Measurements from ENCODE around the gene MEG3. TPM values are rescaled to one million over a fixed set of nuclear protein-coding genes. Genes with fewer than 3 reads are reported as not detected.

Gene MEG3
- total RNA-seq, 1 experiment from 2014 or later, result not detected

GRCh38 chr14:100839681-100840111, 13.8 kb downstream of the MEG3 start:
- H3K9me3 Mint-ChIP-seq (ENCODE audit: low read depth, unreplicated experiment), result no peaks in the 10 kb centered on the region
- intact Hi-C loops (cut with micrococcal nuclease; ENCODE audit: unreplicated experiment), result loop anchor here (10.0 kb wide), 1 partner anchor 175 kb away; no protein-coding TSS in a partner anchor
- DNase-seq, result no peak
- no TSS peak for BruUV-seq (replicated peaks)
- no peaks in the 10 kb centered on the region for H3K4me1 Mint-ChIP-seq (ENCODE audit: low read depth, unreplicated experiment)
- no peaks in the 10 kb centered on the region for H3K36me3 Mint-ChIP-seq (ENCODE audit: insufficient read depth, unreplicated experiment)
- TF ChIP-seq CTCF (IDR thresholded peaks at IDR 0.05; ENCODE audit: unreplicated experiment), result no peak
- CTCF ChIA-PET, result no interaction called here
- H3K27ac Mint-ChIP-seq (ENCODE audit: unreplicated experiment), result no peak overlapping the region
- peaks cover 50% of the 10 kb centered on the region for H3K27me3 Mint-ChIP-seq (ENCODE audit: unreplicated experiment)
- no peak overlapping the region for H3K4me3 Mint-ChIP-seq (ENCODE audit: low read depth, unreplicated experiment)

GRCh38 chr14:100840286-100841065, 14.6 kb downstream of the MEG3 start:
- Mint-ChIP-seq H3K36me3 (ENCODE audit: insufficient read depth, unreplicated experiment) (no peaks in the 10 kb centered on the region), H3K27me3 (ENCODE audit: unreplicated experiment) (peaks cover 42% of the 10 kb centered on the region), H3K27ac (ENCODE audit: unreplicated experiment) (no peak overlapping the region), H3K9me3 (ENCODE audit: low read depth, unreplicated experiment) (no peaks in the 10 kb centered on the region), H3K4me3 (ENCODE audit: low read depth, unreplicated experiment) (no peak overlapping the region), H3K4me1 (ENCODE audit: low read depth, unreplicated experiment) (no peaks in the 10 kb centered on the region)
- intact Hi-C loops (cut with micrococcal nuclease; ENCODE audit: unreplicated experiment), result loop anchor here (10.0 kb wide), 1 partner anchor 176 kb away; no protein-coding TSS in a partner anchor
- no TSS peak for BruUV-seq (replicated peaks)
- no peak for DNase-seq
- TF ChIP-seq CTCF (IDR thresholded peaks at IDR 0.05; ENCODE audit: unreplicated experiment), result no peak
- CTCF ChIA-PET, result no interaction called here

GRCh38 chr14:100841066-100841760, 15.3 kb downstream of the MEG3 start:
- intact Hi-C loops (cut with micrococcal nuclease; ENCODE audit: unreplicated experiment), result loop anchor here (10.0 kb wide), 1 partner anchor 176 kb away; no protein-coding TSS in a partner anchor
- Mint-ChIP-seq H3K27ac (ENCODE audit: unreplicated experiment) (no peak overlapping the region), H3K36me3 (ENCODE audit: insufficient read depth, unreplicated experiment) (no peaks in the 10 kb centered on the region), H3K9me3 (ENCODE audit: low read depth, unreplicated experiment) (no peaks in the 10 kb centered on the region), H3K27me3 (ENCODE audit: unreplicated experiment) (peaks cover 34% of the 10 kb centered on the region), H3K4me3 (ENCODE audit: low read depth, unreplicated experiment) (no peak overlapping the region), H3K4me1 (ENCODE audit: low read depth, unreplicated experiment) (no peaks in the 10 kb centered on the region)
- TF ChIP-seq CTCF (IDR thresholded peaks at IDR 0.05; ENCODE audit: unreplicated experiment), result no peak
- CTCF ChIA-PET, result no interaction called here
- no TSS peak for BruUV-seq (replicated peaks)
- no peak for DNase-seq

GRCh38 chr14:100841761-100842403, 16.0 kb downstream of the MEG3 start:
- DNase-seq, result no peak
- H3K27me3 Mint-ChIP-seq (ENCODE audit: unreplicated experiment), result peaks cover 28% of the 10 kb centered on the region
- intact Hi-C loops (cut with micrococcal nuclease; ENCODE audit: unreplicated experiment), result loop anchor here (10.0 kb wide), 1 partner anchor 177 kb away; no protein-coding TSS in a partner anchor
- H3K9me3 Mint-ChIP-seq (ENCODE audit: low read depth, unreplicated experiment), result no peaks in the 10 kb centered on the region
- H3K4me1 Mint-ChIP-seq (ENCODE audit: low read depth, unreplicated experiment), result no peaks in the 10 kb centered on the region
- no peak for TF ChIP-seq CTCF (IDR thresholded peaks at IDR 0.05; ENCODE audit: unreplicated experiment)
- H3K27ac Mint-ChIP-seq (ENCODE audit: unreplicated experiment), result no peak overlapping the region
- no peak overlapping the region for H3K4me3 Mint-ChIP-seq (ENCODE audit: low read depth, unreplicated experiment)
- BruUV-seq (replicated peaks), result no TSS peak
- H3K36me3 Mint-ChIP-seq (ENCODE audit: insufficient read depth, unreplicated experiment), result no peaks in the 10 kb centered on the region
- CTCF ChIA-PET, result no interaction called here

Measured in Calu3 (cell line).